ENCODE results near the gene GLB1L.
A peak's percentile ranks its signal among the peaks of the same experiment; 100 is the strongest.

DNA sequence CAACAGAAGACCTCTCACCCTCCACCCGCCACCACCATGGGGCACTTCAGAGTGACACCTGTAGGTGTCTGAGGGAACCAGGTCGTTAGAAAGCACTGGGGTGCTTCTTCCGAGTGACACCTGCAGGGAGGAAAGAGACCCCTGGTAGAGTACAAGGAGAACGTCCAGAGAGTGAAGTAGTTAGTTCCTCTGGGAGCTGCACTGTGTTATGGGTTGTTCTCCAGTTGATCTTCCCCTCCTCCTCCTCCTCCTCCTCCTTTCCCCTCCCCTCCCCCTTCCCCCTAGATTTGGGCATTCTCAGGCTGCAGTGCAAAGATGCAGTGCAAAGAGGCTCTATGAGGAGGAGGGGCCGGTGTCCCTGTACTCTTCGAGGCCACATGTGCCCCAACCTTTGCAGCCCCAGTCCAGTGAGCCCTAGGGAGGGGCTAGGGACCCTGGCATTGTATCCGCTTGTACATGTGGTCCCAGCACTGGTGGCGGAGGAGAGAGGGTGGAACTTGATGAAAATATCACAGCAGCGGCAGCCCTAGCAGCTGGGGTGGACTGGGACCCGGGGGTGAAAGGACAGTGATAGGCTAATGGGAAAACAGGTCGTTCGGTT is 34.8 kb upstream of the GLB1L start:
- TF ChIP-seq, protein P1, sequence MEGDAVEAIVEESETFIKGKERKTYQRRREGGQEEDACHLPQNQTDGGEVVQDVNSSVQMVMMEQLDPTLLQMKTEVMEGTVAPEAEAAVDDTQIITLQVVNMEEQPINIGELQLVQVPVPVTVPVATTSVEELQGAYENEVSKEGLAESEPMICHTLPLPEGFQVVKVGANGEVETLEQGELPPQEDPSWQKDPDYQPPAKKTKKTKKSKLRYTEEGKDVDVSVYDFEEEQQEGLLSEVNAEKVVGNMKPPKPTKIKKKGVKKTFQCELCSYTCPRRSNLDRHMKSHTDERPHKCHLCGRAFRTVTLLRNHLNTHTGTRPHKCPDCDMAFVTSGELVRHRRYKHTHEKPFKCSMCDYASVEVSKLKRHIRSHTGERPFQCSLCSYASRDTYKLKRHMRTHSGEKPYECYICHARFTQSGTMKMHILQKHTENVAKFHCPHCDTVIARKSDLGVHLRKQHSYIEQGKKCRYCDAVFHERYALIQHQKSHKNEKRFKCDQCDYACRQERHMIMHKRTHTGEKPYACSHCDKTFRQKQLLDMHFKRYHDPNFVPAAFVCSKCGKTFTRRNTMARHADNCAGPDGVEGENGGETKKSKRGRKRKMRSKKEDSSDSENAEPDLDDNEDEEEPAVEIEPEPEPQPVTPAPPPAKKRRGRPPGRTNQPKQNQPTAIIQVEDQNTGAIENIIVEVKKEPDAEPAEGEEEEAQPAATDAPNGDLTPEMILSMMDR (optimal IDR thresholded peaks at IDR 0.05 in 1 of 3, IDR thresholded peaks at IDR 0.05 in 1 of 3, conservative IDR thresholded peaks at IDR 0.05 in 1 of 3; ENCODE audit: extremely low read depth in 1 of 3, insufficient read depth in 2 of 3, low read length in 3 of 3), result peak in 1 of 3 experiments; percentile 2
- TF ChIP-seq EZH2 (IDR thresholded peaks at IDR 0.05; ENCODE audit: low read length), result no peak
